ENCODE results near the gene GAB1. TPM values are rescaled to one million over a fixed set of nuclear protein-coding genes. Genes with fewer than 3 reads are reported as not detected.

Gene GAB1
- total RNA-seq, 1 donor from 2014 or later = 34.3 TPM

DNA sequence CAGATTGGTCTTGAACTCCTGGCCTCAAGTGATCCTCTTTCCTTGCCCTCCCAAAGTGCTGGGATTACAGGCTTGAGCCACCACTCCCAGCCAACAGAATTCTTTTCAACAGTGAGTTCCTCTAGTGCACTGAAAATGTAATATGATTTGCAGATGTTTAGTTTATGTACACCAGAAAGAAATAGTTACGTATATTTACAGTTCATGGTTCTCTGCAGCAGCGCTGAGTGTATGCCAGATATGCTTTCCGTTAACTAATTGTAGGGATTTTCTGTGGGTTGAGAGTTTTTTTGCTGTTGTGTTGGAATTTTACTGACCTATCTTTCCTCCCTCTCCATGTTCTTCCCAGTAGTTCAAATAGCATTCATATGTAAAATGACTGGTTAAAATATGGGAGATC lies 44.0 kb downstream of the GAB1 start:
- no peak overlapping the region for H3K4me3 Mint-ChIP-seq (ENCODE audit: low read depth)
- H3K4me1 Mint-ChIP-seq (ENCODE audit: low read depth) = peaks cover 60% of the 10 kb centered on the region
- TF ChIP-seq, protein P1, sequence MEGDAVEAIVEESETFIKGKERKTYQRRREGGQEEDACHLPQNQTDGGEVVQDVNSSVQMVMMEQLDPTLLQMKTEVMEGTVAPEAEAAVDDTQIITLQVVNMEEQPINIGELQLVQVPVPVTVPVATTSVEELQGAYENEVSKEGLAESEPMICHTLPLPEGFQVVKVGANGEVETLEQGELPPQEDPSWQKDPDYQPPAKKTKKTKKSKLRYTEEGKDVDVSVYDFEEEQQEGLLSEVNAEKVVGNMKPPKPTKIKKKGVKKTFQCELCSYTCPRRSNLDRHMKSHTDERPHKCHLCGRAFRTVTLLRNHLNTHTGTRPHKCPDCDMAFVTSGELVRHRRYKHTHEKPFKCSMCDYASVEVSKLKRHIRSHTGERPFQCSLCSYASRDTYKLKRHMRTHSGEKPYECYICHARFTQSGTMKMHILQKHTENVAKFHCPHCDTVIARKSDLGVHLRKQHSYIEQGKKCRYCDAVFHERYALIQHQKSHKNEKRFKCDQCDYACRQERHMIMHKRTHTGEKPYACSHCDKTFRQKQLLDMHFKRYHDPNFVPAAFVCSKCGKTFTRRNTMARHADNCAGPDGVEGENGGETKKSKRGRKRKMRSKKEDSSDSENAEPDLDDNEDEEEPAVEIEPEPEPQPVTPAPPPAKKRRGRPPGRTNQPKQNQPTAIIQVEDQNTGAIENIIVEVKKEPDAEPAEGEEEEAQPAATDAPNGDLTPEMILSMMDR (IDR thresholded peaks at IDR 0.05; ENCODE audit: unreplicated experiment) = no peak
- DNase-seq (ENCODE audit: low spot score, unreplicated experiment) = no peak
- peak overlapping the region; percentile 79 for H3K27ac Mint-ChIP-seq
- no peaks in the 10 kb centered on the region for H3K36me3 Mint-ChIP-seq (ENCODE audit: insufficient read depth)
- no peaks in the 10 kb centered on the region for H3K27me3 Mint-ChIP-seq
- H3K9me3 Mint-ChIP-seq (ENCODE audit: low read depth) = no peaks in the 10 kb centered on the region

DNA sequence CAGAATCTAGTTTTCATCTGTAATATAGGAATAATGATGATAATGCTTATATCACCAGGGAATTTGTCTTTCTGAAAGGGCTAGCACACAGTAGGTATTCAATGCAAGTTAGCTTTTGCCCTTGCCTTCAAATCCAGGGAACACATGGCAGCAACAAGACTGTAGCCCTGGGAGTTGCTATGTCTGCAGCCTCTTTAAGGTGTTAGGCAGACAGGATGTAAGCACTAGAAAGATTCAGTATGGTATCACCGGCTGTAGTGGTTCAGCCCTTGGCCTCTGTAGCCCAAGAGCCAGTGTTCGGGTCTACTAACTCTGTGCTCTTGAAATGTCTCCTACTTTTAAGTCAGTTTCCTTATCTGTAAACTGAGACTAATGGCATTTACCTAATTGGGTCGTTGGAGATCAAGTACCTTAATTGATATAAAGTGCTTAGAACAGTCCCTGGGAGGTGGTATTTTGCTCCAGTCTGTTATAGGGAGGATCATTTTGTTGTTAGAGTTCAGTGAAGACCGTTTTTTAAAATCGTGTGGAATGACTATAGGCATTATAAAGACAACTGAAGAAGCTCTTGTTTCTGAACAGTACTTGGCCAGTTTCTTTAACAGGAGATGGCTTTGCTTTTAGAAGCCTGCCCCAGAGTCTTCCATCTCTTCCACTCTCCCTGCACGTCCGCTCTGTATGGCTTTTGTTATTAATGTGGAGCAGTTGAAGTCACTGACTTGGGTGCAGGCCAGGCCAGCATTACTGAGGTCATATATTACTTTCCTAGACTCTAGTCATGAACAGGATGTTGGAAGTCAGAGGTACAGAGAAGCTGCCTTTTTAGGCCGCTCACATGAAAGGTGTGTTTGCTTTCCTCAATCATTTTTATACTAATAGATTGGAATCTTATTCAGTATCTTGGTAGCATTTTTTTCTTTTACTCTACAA lies 44.8 kb downstream of the GAB1 start:
- Mint-ChIP-seq H3K9me3 (ENCODE audit: low read depth) (no peaks in the 10 kb centered on the region), H3K36me3 (ENCODE audit: insufficient read depth) (no peaks in the 10 kb centered on the region), H3K4me1 (ENCODE audit: low read depth) (peaks cover 53% of the 10 kb centered on the region), H3K27ac (peak overlapping the region; percentile 46), H3K27me3 (no peaks in the 10 kb centered on the region), H3K4me3 (ENCODE audit: low read depth) (no peak overlapping the region)
- TF ChIP-seq, protein P1 (IDR thresholded peaks at IDR 0.05; ENCODE audit: unreplicated experiment) = no peak
- no peak for DNase-seq (ENCODE audit: low spot score, unreplicated experiment)

DNA sequence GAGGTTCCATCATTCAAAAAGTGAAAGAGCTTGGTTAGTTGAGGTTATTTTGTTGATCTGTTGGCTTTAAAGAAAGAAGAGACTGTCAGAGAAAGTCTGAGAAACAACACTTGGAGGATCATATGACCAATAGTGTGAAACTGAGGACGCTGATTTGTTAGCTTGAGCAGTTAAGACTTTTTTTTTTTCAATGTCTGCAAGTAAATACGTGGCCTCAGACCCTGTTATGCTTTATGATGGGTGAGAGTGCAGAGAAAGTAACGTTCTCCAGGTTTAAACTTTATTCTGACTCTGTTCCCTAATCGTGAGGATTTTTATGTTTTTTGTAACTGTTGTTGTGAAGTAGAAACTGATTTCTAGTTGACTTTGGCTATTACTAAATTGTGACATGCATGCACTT lies 45.9 kb downstream of the GAB1 start:
- Mint-ChIP-seq H3K4me3 (ENCODE audit: low read depth) (no peak overlapping the region), H3K36me3 (ENCODE audit: insufficient read depth) (no peaks in the 10 kb centered on the region), H3K9me3 (ENCODE audit: low read depth) (no peaks in the 10 kb centered on the region), H3K27ac (peak overlapping the region; percentile 17), H3K27me3 (no peaks in the 10 kb centered on the region), H3K4me1 (ENCODE audit: low read depth) (peaks cover 45% of the 10 kb centered on the region)
- no peak for DNase-seq (ENCODE audit: low spot score, unreplicated experiment)
- TF ChIP-seq, protein P1 (IDR thresholded peaks at IDR 0.05; ENCODE audit: unreplicated experiment) = no peak

DNA sequence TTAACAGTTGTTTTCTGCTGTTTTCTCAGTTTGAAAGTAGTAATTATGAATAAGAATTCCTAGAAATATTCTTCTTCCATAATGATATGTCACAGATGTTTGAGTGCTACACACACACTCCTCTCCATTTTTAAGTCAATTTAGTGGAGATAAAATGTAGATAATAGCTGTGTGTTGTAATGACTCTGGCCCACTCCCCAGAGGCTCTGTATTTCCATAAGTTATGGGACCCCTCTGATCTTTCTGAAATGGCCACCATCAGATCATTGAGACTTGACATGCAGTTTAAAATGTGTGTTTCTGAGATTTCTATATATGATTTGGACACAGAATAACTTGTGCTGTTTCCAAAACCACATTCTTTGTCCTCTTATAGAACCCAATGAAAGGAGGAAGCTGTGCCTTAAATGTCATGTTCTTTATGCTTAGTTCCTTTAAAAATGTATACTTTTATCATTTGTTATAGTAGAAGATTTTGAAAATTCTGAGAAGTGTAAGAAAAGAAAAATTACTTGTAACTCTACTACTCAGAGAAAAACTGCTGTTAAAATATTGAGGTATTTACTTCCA lies 46.4 kb downstream of the GAB1 start:
- Mint-ChIP-seq H3K36me3 (ENCODE audit: insufficient read depth) (no peaks in the 10 kb centered on the region), H3K4me3 (ENCODE audit: low read depth) (no peak overlapping the region), H3K27me3 (no peaks in the 10 kb centered on the region), H3K27ac (peak overlapping the region; percentile 17), H3K9me3 (ENCODE audit: low read depth) (no peaks in the 10 kb centered on the region), H3K4me1 (ENCODE audit: low read depth) (peaks cover 42% of the 10 kb centered on the region)
- TF ChIP-seq, protein P1 (IDR thresholded peaks at IDR 0.05; ENCODE audit: unreplicated experiment) = no peak
- no peak for DNase-seq (ENCODE audit: low spot score, unreplicated experiment)

DNA sequence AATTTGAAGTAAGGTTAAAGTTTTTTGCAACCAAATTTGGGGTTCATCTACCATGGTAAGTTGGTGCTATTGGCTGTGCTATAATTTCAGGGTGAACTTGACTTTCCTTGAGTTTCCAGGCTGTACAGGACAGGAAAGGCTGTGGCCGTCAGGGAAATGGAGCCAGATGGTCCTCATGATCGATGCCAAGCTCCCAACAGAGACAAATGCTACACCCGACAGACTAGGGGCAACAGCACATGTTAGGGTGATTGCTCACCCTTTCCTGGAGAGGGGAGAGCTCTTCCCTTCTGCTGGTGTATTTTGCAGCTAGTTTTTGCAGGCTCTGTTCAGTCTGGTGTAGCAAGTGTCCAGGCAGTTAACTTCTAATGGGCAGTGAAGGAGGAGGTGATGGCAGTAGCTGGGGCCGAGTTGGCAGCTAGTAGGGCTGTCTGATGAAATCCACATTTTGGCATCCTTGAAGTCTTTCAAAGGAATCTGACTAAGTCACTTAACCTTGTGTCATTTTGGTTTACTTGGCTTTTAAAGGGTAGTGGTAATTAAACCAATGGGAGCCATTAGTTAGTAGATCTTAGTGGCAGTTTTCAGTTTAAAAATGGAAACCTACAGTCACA lies 47.8 kb downstream of the GAB1 start:
- H3K27ac Mint-ChIP-seq = no peak overlapping the region
- TF ChIP-seq, protein P1 (IDR thresholded peaks at IDR 0.05; ENCODE audit: unreplicated experiment) = no peak
- H3K27me3 Mint-ChIP-seq = no peaks in the 10 kb centered on the region
- no peak for DNase-seq (ENCODE audit: low spot score, unreplicated experiment)
- peaks cover 36% of the 10 kb centered on the region for H3K4me1 Mint-ChIP-seq (ENCODE audit: low read depth)
- H3K4me3 Mint-ChIP-seq (ENCODE audit: low read depth) = no peak overlapping the region
- no peaks in the 10 kb centered on the region for H3K9me3 Mint-ChIP-seq (ENCODE audit: low read depth)
- H3K36me3 Mint-ChIP-seq (ENCODE audit: insufficient read depth) = no peaks in the 10 kb centered on the region
